HCT116 (cell line): Measurements from ENCODE around the gene LHX3. TPM values are rescaled to one million over a fixed set of nuclear protein-coding genes. Genes with fewer than 3 reads are reported as not detected.

ENCODE experiments used
- ATAC-seq: fragments of 200-7000 bp; cut with Tn5 transposase; 2 replicates; pipeline ENCODE4 v1.9.1; 2020; ENCODE audit warnings: mild to moderate bottlenecking, moderate library complexity
- BruUV-seq: library from RNA; stranded (reverse); fragments of 400-500 nt; replicated peaks from 2 replicates; lab custom pipeline; 2021; lab: Mats Ljungman, UMichigan
- CTCF ChIA-PET: fragments of 300-600 bp; sonication (Branson Sonifier 250); formaldehyde crosslinking; loops from one replicate; lab custom pipeline; 2021; ENCODE audit warnings: antibody characterized with exemption; lab: Charles Lee
- POLR2A ChIA-PET: fragments of 300-600, 350-600 bp; sonication (Branson Sonifier 250); formaldehyde crosslinking; loops from one replicate; lab custom pipeline; 2021; ENCODE audit warnings: antibody characterized with exemption; lab: Charles Lee
- RAD21 ChIA-PET, 2 experiments: fragments of 300-600 bp; sonication (Branson Sonifier 250); formaldehyde crosslinking; loops; one replicate each; lab custom pipeline; 2023; ENCODE audit warnings: low total read pairs in 2 of 2; ENCODE audit not compliant: uncharacterized antibody in 2 of 2, unreplicated experiment in 2 of 2, low non-redundant PET in 1 of 2; lab: Charles Lee
- DNase-seq: peaks from one replicate; pipeline ENCODE4 v3.0.0-alpha.2; 2010; ENCODE audit warnings: low read depth, low spot score
- H2AFZ ChIP-seq: fragments of 200-600 bp; shearing (Covaris generic), sonication (generic); 2 replicates; pipeline ENCODE4 v1.6.1; 2017; ENCODE audit warnings: low read depth, mixed run types, mixed read lengths, antibody characterized with exemption, low read length; ENCODE audit not compliant: poor library complexity, severe bottlenecking
- H3K27ac ChIP-seq: 2 replicates; pipeline ENCODE4 v1.5.1; 2012; ENCODE audit warnings: low read depth, low read length
- H3K27me3 ChIP-seq: fragments of 200-600 bp; sonication (generic); 2 replicates; pipeline ENCODE4 v1.6.1; 2016; ENCODE audit warnings: mixed run types, low read length, mixed read lengths; ENCODE audit not compliant: insufficient read depth
- H3K36me3 ChIP-seq, 2 experiments: fragments of 200-500 bp in 1 of 2; fragments of 200-600 bp in 1 of 2; sonication (Bioruptor generic) in 1 of 2; sonication (generic) in 1 of 2; 2 replicates each; pipeline versions ENCODE4 v1.5.1 to v1.6.1; 2014 to 2016; ENCODE audit warnings: low read length in 2 of 2, inconsistent platforms in 1 of 2, mixed read lengths in 1 of 2, mixed run types in 1 of 2; ENCODE audit not compliant: insufficient read depth in 2 of 2, control insufficient read depth in 1 of 2
- H3K4me1 ChIP-seq, 2 experiments: fragments of 200-600 bp in 1 of 2; sonication (generic) in 1 of 2; 2 replicates each; pipeline versions ENCODE4 v1.5.1 to v1.6.1; 2012 to 2017; ENCODE audit warnings: low read length in 2 of 2, inconsistent platforms in 1 of 2, mild to moderate bottlenecking in 1 of 2, mixed read lengths in 1 of 2, mixed run types in 1 of 2, moderate library complexity in 1 of 2; ENCODE audit not compliant: insufficient read depth in 2 of 2, control insufficient read depth in 1 of 2
- H3K4me2 ChIP-seq: fragments of 200-600 bp; sonication (generic); 2 replicates; pipeline ENCODE4 v1.6.1; 2017; ENCODE audit warnings: mixed run types, low read length, mixed read lengths
- H3K4me3 ChIP-seq, 2 experiments: fragments of 200-600 bp in 1 of 2; sonication (generic) in 1 of 2; replicated peaks in 1 of 2; 2 replicates each; pipeline ENCODE4 v1.5.1; 2011 to 2016; ENCODE audit warnings: low read length in 2 of 2, control low read depth in 1 of 2, low read depth in 1 of 2, mild to moderate bottlenecking in 1 of 2, mixed read lengths in 1 of 2, mixed run types in 1 of 2
- H3K79me2 ChIP-seq: fragments of 200-600 bp; sonication (generic); 2 replicates; pipeline ENCODE4 v1.6.1; 2017; ENCODE audit warnings: mild to moderate bottlenecking, mixed run types, low read length, moderate library complexity, mixed read lengths; ENCODE audit not compliant: insufficient read depth
- H3K9ac ChIP-seq: fragments of 200-600 bp; sonication (generic); 2 replicates; pipeline ENCODE4 v1.6.1; 2016; ENCODE audit warnings: low read length, mixed read lengths
- H3K9me2 ChIP-seq: fragments of 200-600 bp; sonication (generic), shearing (Covaris generic); 2 replicates; pipeline ENCODE4 v1.6.1; 2017; ENCODE audit warnings: mixed run types, mild to moderate bottlenecking, moderate library complexity; ENCODE audit not compliant: insufficient read depth
- H3K9me3 ChIP-seq, 2 experiments: fragments of 200-500 bp in 1 of 2; fragments of 200-600 bp in 1 of 2; sonication (Bioruptor generic) in 1 of 2; sonication (generic) in 1 of 2; 2 replicates each; pipeline ENCODE4 v1.6.1; 2014 to 2017; ENCODE audit warnings: low read length in 2 of 2, mixed read lengths in 2 of 2, inconsistent platforms in 1 of 2, low read depth in 1 of 2, mild to moderate bottlenecking in 1 of 2, mixed run types in 1 of 2, moderate library complexity in 1 of 2; ENCODE audit not compliant: control insufficient read depth in 1 of 2, insufficient read depth in 1 of 2
- H4K20me1 ChIP-seq: fragments of 200-600 bp; sonication (generic), shearing (Covaris generic); 2 replicates; pipeline ENCODE4 v1.6.1; 2017; ENCODE audit warnings: mixed run types, mild to moderate bottlenecking, moderate library complexity; ENCODE audit not compliant: insufficient read depth
- ELF1 ChIP-seq: IDR thresholded peaks from 2 replicates; pipeline ENCODE4 v1.6.1; 2012; ENCODE audit warnings: low read depth, borderline replicate concordance
- RAD21 ChIP-seq: IDR thresholded peaks from 2 replicates; pipeline ENCODE4 v1.6.1; 2012; ENCODE audit warnings: low read depth, mild to moderate bottlenecking
- intact Hi-C: fragments of 100-400 bp; cut with micrococcal nuclease; formaldehyde crosslinking; loops from 2 replicates; pipeline ENCODE4 v1.10.0; 2022
- total RNA-seq: library from RNA; stranded (reverse); gene quantifications from one replicate; pipeline ENCODE4 v1.2.1, GENCODE V29; 2021; ENCODE audit not compliant: unreplicated experiment
- TF ChIP-seq, protein P1 (sequence below): IDR thresholded peaks from 2 replicates; pipeline ENCODE4 v1.6.1; 2012
- TF ChIP-seq, protein P2 (sequence below): IDR thresholded peaks from 2 replicates; pipeline ENCODE4 v1.6.1; 2012
- TF ChIP-seq, protein P3 (sequence below), 3 experiments: fragments of 200-600 bp in 1 of 3; sonication (generic) in 1 of 3; IDR thresholded peaks in 2 of 3; conservative IDR thresholded peaks in 1 of 3; 2 replicates each; pipeline ENCODE4 v1.5.1; 2012 to 2017; ENCODE audit warnings: low read depth in 2 of 3, low read length in 2 of 3, antibody characterized with exemption in 1 of 3, borderline replicate concordance in 1 of 3, control low read depth in 1 of 3, mild to moderate bottlenecking in 1 of 3, mixed read lengths in 1 of 3, mixed run types in 1 of 3, moderate library complexity in 1 of 3; ENCODE audit not compliant: insufficient read depth in 1 of 3

The LHX3 gene
- total RNA-seq, 1 experiment from 2014 or later = not detected

DNA sequence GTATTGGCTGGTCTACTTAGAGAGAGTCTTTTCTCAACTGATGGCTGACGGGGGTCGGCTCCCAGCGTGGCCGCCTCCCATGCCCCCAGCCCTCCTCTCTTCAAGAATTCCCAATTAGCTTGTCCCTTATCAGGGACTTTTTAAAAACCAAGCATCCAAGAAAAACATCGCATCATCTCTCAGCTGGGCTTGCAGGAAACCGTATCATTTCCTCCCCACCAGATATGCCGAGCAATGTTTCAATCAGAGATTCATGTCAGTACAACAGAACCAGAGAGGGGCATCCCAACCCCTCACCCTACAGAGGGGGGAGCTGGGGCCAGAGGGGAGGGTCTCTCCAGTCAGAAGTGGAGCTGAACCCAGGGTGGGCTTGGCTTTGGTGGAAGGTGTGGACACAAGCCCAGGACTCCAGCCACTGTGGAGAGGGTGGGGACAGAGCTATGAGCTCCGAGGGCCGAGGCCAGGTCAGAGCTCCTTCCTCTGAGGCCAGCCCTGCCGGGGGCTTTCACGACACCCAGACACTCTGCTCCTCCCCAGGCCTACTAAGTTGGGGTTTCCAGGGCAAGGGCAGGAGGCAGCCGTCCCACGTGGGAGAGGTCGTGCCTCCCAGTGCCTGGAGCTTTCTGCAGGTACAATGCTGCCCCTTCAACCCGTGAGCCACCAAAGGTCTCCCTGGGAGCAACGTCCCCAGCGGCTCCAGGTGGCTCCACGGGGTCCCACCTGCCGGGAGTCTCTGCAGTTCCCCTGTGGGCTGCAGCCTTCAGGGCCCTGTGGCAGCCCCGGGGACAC lies 47.3 kb downstream of the LHX3 start:
- intact Hi-C loops = no loop called here
- ATAC-seq = no peak

More for the DNA sequence above, 47.3 kb downstream of the LHX3 start:
- H2AFZ ChIP-seq = no peak overlapping the region
- TF ChIP-seq, protein P1, sequence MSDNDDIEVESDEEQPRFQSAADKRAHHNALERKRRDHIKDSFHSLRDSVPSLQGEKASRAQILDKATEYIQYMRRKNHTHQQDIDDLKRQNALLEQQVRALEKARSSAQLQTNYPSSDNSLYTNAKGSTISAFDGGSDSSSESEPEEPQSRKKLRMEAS = no peak
- no peak for TF ChIP-seq ELF1
- TF ChIP-seq, protein P2, sequence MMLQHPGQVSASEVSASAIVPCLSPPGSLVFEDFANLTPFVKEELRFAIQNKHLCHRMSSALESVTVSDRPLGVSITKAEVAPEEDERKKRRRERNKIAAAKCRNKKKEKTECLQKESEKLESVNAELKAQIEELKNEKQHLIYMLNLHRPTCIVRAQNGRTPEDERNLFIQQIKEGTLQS = no peak
- TF ChIP-seq, protein P3, sequence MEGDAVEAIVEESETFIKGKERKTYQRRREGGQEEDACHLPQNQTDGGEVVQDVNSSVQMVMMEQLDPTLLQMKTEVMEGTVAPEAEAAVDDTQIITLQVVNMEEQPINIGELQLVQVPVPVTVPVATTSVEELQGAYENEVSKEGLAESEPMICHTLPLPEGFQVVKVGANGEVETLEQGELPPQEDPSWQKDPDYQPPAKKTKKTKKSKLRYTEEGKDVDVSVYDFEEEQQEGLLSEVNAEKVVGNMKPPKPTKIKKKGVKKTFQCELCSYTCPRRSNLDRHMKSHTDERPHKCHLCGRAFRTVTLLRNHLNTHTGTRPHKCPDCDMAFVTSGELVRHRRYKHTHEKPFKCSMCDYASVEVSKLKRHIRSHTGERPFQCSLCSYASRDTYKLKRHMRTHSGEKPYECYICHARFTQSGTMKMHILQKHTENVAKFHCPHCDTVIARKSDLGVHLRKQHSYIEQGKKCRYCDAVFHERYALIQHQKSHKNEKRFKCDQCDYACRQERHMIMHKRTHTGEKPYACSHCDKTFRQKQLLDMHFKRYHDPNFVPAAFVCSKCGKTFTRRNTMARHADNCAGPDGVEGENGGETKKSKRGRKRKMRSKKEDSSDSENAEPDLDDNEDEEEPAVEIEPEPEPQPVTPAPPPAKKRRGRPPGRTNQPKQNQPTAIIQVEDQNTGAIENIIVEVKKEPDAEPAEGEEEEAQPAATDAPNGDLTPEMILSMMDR (IDR thresholded peaks at IDR 0.05 in 2 of 3, conservative IDR thresholded peaks at IDR 0.05 in 1 of 3; ENCODE audit: borderline replicate concordance in 1 of 3, insufficient read depth in 1 of 3, low read depth in 2 of 3, low read length in 2 of 3) = no peak
- TF ChIP-seq RAD21 = no peak
- TF ChIP-seq, all 23 proteins: peak for 0
- ChIA-PET POLR2A (no interaction called here), CTCF (interaction anchor here (2.0 kb wide), 1 partner anchor 13 kb away, joined by 5 read pairs; no protein-coding TSS in a partner anchor), RAD21 (no interaction called here)
- BruUV-seq = no TSS peak
- H3K27ac ChIP-seq = no peak overlapping the region
- H3K27me3 ChIP-seq = no peaks in the 10 kb centered on the region
- DNase-seq = no peak
- H3K4me2 ChIP-seq = no peak overlapping the region
- no peaks in the 10 kb centered on the region for H3K79me2 ChIP-seq
- H3K9me3 ChIP-seq = no peaks in the 10 kb centered on the region
- no peak overlapping the region for H3K4me3 ChIP-seq
- no peak overlapping the region for H3K9ac ChIP-seq
- peaks cover 4 to 7% of the 10 kb centered on the region in 2 experiments; a peak in 3 of 4 replicates for H3K4me1 ChIP-seq
- H3K9me2 ChIP-seq = no peaks in the 10 kb centered on the region
- H4K20me1 ChIP-seq = no peaks in the 10 kb centered on the region
- no peaks in the 10 kb centered on the region for H3K36me3 ChIP-seq
